Kasumi-1 (cell line): ENCODE measurements around the gene SPANXN3.
"Not testable (repeated sequence)": the region's sequence is repeated elsewhere in the genome, so short reads cannot be mapped to it uniquely, and the experiment has no call there.

Experiments
- DNase-seq, 2 experiments: peaks; one replicate each; lab custom pipeline; 2025; lab: John Stamatoyannopoulos, UW

The SPANXN3 gene, protein sequence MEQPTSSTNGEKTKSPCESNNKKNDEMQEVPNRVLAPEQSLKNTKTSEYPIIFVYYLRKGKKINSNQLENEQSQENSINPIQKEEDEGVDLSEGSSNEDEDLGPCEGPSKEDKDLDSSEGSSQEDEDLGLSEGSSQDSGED

DNA sequence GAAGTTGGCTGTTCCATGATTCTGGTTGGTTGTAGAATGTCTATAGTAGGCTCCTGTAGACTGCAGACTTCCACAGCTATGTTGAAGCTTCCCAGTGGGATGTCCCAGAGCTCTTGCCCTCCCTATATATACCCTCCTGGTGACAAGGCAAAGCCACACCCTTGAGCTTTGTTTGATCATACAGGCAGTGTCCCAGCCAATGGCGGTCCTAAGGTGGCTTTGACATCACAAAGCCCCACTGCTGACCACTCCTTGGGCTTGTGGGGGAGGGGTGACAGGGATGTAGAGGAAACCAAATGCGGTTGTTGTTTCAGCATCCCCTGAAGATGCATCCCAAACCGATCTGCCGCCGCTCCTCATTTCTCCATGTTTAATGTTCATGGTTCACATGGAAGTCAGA lies at the start of gene SPANXN3:
TSS of gene SPANXN3 (minus strand) at position 101 of the 400 bp plus-strand sequence. CDS start at position 17, 84 bp downstream.
- DNase-seq: not testable (repeated sequence)

DNA sequence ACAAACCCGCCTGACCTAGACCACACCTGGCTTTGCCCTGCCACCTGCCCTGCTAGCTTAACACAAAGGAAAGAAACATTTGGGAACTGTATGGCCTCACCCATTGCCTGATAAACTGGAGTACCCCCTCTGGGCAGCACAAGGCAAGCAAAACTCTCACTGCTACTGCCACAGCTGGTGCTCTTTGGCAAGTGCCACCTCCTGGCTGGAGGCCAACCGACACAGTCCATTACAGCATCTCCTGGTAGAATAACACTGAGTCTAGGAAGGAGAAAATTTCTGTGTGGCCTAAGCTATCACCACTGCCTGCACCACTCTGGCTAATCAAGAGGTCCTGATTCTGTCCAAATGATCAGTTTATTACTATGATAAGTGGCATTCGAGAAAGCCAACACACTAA lies 18.9 kb upstream of the SPANXN3 start:
- no peak for DNase-seq

DNA sequence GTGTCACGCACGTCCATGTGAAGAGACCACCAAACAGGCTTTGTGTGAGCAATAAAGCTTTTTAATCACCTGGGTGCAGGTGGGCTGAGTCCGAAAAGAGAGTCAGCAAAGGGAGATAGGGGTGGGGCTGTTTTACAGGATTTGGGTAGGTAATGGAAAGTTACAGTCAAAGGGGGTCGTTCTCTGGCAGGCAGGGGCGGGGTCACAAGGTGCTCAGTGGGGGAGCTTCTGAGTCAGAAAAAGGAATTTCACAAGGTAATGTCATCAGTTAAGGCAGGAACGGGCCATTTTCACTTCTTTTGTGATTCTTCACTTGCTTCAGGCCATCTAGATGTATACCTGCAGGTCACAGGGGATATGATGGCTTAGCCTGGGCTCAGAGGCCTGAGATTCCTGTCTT lies 15.1 kb downstream of the SPANXN3 start:
- DNase-seq: not testable (repeated sequence)

DNA sequence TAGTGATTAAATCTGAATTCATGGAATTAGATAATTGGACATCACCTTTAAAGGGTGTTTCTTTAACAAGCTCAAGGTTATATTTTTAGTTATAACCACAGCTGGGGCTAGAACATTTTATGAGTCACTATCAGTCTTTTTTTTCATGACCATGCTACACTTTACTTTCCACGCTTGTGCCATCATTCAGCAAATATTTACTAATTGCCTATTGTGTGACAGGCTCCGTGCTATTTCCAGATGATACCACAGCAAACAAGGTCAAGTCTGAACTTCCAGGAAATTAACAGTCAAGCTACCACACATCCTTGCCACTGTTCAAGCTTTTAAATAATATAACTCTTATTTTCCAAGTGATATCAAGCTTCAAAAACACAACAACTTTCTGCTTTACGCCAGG lies 16.5 kb downstream of the SPANXN3 start:
- no peak for DNase-seq

- no peak for DNase-seq
Measured at GRCh38 chrX:143486105-143486504, 31.2 kb downstream of the SPANXN3 start.

DNA sequence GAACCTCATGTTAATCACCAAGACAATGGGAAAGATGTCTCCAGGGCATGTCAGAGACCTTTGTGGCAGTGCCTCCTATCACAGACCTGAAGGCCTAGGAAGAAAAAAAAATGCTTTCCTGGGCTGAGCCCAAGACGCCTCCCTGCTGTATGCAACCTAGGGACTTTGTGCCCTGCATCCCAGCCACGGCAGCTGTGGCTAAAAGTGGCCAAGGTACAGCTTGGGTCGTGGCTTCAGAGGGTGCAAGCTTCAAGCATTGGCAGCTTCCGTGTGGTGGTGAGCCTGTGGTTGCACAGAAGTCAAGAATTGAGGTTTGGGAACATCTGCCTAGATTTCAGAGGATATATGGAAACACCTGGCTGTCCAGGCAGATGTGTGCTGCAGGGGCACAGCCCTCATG lies 40.5 kb downstream of the SPANXN3 start:
- no peak for DNase-seq

DNA sequence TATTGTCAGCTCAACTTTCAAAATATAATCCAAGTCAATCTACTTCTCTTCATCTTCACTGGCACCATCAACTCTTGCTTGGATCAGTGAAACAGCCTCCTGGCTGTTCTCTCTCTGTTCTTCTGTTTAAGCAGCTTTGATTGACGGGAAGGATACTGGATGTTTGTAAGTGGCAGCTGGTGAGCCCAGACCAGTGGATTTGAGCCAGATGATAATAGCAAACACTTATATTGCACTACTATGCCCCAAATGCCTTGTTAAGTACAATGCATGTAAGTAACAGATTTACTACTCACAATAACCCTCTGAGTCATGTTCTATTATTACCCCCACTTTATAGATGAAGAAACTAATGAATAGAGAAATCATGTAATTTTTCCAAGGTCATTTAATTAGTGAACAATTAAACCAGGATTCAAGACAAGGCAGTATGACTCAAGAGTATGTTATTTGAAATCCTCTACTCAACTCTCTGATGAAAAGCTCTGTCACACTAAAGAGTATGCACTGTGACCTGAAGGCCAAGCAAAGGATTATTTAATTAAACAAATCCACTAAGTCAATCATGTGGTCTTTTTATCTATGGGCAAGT lies 44.8 kb downstream of the SPANXN3 start:
- DNase-seq: no peak

DNA sequence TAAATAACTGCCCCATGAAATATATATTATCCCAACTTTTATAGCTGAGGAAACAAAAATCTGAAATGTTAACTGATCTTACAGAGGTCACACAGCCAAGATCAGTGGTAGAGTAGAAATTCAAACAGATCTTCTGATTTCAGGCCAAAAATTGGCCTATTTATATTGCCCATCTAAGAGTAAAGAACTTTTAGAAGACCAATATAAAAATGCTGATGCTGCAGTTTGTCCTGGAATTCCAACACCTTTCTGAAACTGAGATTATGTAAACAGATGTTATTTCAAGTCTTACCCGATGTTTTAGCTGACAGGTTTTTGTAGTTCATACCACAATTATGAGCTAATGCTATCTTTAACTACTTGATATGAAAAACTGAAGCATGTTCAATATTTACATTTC lies 51.1 kb downstream of the SPANXN3 start:
- no peak for DNase-seq

GRCh38 chrX:143462696-143463095 lies 54.6 kb downstream of the SPANXN3 start:
- no peak for DNase-seq

- DNase-seq: no peak
Measured at GRCh38 chrX:143461606-143462005, 55.7 kb downstream of the SPANXN3 start.
